A549 (cell line): ENCODE results near the gene FTCD.

Source experiments
- CHD4 ChIP-seq: fragments of 200-600 bp; sonication (generic); IDR thresholded peaks from 2 replicates; pipeline ENCODE4 v1.6.1; 2016; ENCODE audit warnings: antibody characterized with exemption, mild to moderate bottlenecking, borderline replicate concordance
- CTCF ChIP-seq: fragments of >200 bp; sonication (Bioruptor Twin); formaldehyde crosslinking; IDR thresholded peaks from 3 replicates; pipeline ENCODE4 v1.5.1; 2016
- E2F6 ChIP-seq: IDR thresholded peaks from 2 replicates; pipeline ENCODE4 v1.6.1; 2012; ENCODE audit warnings: low read depth, borderline replicate concordance
- EHMT2 ChIP-seq: fragments of 200-600 bp; sonication (generic); IDR thresholded peaks from 2 replicates; pipeline ENCODE4 v1.6.1; 2016; ENCODE audit warnings: antibody characterized with exemption, low read depth, mild to moderate bottlenecking, moderate library complexity
- ELK1 ChIP-seq: fragments of 150-350 bp; IDR thresholded peaks from 2 replicates; pipeline ENCODE4 v1.6.1; 2014; ENCODE audit warnings: low read depth, mild to moderate bottlenecking, low read length
- GATA3 ChIP-seq: IDR thresholded peaks from 2 replicates; pipeline ENCODE4 v1.6.1; 2012; ENCODE audit warnings: borderline replicate concordance
- HDAC2 ChIP-seq: fragments of 200-600 bp; sonication (generic); IDR thresholded peaks from 2 replicates; pipeline ENCODE4 v1.6.1; 2016
- NR3C1 ChIP-seq: fragments of >200 bp; sonication (Bioruptor Twin); formaldehyde crosslinking; IDR thresholded peaks from 3 replicates; pipeline ENCODE4 v1.6.1; 2017
- PBX3 ChIP-seq: IDR thresholded peaks from 2 replicates; pipeline ENCODE4 v1.6.1; 2012
- PHF8 ChIP-seq: fragments of 200-600 bp; sonication (generic); IDR thresholded peaks from 2 replicates; pipeline ENCODE4 v1.6.1; 2016; ENCODE audit warnings: low read depth, mild to moderate bottlenecking, antibody characterized with exemption, moderate library complexity, borderline replicate concordance
- POLR2A ChIP-seq: IDR thresholded peaks from 2 replicates; pipeline ENCODE4 v1.6.1; 2012; ENCODE audit warnings: mild to moderate bottlenecking, low read length
- RARB ChIP-seq: fragments of 250-450 bp; sonication (Bioruptor Pico); IDR thresholded peaks from 2 replicates; pipeline ENCODE4 v1.8.0; 2021; ENCODE audit warnings: mild to moderate bottlenecking, moderate library complexity
- USF2 ChIP-seq: fragments of 450-650 bp; IDR thresholded peaks from 2 replicates; pipeline ENCODE4 v1.6.1; 2014; ENCODE audit warnings: antibody characterized with exemption
- ZFP36 ChIP-seq: fragments of 450-650 bp; IDR thresholded peaks from 2 replicates; pipeline ENCODE4 v1.6.1; 2014; ENCODE audit warnings: borderline replicate concordance; ENCODE audit not compliant: partially characterized antibody

- TF ChIP-seq CTCF (no peak), GATA3 (no peak), E2F6 (no peak), PHF8 (no peak), ZFP36 (no peak), USF2 (no peak), HDAC2 (no peak), PBX3 (no peak), EHMT2 (no peak), ELK1 (no peak), RARB (CRISPR knock-in tag) (no peak), POLR2A (no peak), CHD4 (no peak), NR3C1 (no peak)
Measured at GRCh38 chr21:46185716-46186115, 30.3 kb upstream of the FTCD start.
